Memory B cell (primary cell): Measurements from ENCODE around the gene SEPTIN5.

Experiments
- ATAC-seq: fragments of 150-1000 bp; cut with Tn5 transposase; 2 replicates; pipeline ENCODE4 v1.10.0; 2021; ENCODE audit warnings: low read depth, mild to moderate bottlenecking, moderate library complexity
- DNase-seq, 2 donors: peaks; one replicate each; pipeline ENCODE4 v3.0.0; 2022; ENCODE audit warnings: low spot score in 2 of 2
- H3K27ac Mint-ChIP-seq: one replicate; pipeline ENCODE4 v1.8.0; 2022; ENCODE audit warnings: mild to moderate bottlenecking, moderate library complexity, mixed read lengths
- H3K27me3 Mint-ChIP-seq: one replicate; pipeline ENCODE4 v1.8.0; 2022; ENCODE audit warnings: mixed read lengths
- H3K36me3 Mint-ChIP-seq: one replicate; pipeline ENCODE4 v1.8.0; 2022; ENCODE audit warnings: mild to moderate bottlenecking, mixed read lengths
- H3K4me1 Mint-ChIP-seq: one replicate; pipeline ENCODE4 v1.8.0; 2022; ENCODE audit warnings: mixed read lengths
- H3K4me3 Mint-ChIP-seq: one replicate; pipeline ENCODE4 v1.8.0; 2022; ENCODE audit warnings: mild to moderate bottlenecking, moderate library complexity, mixed read lengths
- H3K9me3 Mint-ChIP-seq: one replicate; pipeline ENCODE4 v1.8.0; 2022; ENCODE audit warnings: mixed read lengths

The SEPTIN5 gene

DNA sequence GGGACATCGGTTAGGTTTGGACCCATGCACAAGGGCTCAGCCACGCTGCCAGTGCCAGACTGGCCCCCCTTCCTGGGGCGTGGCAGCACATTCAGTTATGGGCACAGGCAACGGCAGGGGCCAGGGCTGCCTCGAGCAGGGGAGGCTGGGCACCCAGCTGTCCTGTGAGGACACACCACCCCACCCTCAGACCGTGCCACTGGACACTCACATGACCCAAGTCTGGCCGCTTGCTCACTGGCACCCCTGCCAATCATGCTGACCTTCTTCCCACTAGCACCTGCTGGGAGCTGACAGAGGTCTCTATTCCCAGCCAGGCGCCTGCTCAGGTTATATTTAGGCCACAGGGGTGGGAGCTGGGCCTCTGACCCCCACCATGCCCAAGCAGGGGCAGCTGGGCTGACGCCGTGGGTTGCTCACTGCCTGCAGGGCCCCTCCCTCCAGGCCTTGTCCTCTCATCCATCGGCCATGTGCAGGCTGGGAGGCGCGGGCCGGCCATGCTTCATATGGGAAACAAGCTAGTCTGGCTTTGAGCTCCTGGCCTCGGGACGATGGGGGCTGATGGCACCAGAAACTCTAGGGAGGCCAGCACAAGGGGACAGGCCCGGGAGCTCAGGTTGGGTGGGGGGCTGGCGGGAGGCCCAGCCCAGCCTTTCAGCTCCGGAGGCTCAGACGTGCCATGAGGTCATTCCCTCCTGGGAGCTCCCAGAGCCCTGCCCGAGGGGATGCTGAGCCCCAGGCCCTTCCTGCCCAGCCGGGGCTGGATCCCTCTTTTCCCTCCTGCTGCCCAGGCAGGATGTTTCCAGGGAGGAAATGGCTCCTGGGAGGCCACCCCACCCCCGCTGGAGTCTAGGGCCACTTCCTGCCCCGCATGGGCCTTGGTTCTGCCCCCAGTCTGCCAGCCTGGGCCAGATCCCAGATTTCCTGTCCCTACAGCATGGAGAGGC lies 31.1 kb downstream of the SEPTIN5 start:
- ATAC-seq = no peak
- Mint-ChIP-seq H3K27me3 (peaks cover 5% of the 10 kb centered on the region), H3K4me1 (no peaks in the 10 kb centered on the region), H3K9me3 (no peaks in the 10 kb centered on the region), H3K27ac (no peak overlapping the region), H3K4me3 (no peak overlapping the region), H3K36me3 (no peaks in the 10 kb centered on the region)
- DNase-seq = no peak

DNA sequence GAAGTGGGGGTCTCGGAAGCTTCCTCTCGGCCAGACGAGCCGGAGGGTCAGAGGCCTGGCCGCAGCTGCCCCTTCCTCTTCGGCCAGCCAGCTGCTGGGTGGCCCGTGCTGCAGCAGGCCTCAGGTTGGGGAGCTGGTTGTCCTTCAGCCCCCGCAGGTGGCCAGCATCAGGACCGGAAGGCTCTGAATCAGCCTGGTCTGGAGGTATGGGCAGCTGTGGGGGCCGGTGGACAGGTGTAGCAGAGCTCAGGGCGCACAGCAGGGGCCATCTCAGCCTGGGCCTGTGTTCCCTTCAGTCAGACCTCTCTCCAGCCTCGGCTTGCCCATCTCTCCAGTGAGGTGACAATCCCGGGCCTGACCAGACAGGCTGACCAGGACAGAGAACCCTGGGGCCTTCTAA lies 32.4 kb downstream of the SEPTIN5 start:
- H3K9me3 Mint-ChIP-seq = no peaks in the 10 kb centered on the region
- peaks cover 8% of the 10 kb centered on the region for H3K27me3 Mint-ChIP-seq
- no peak for DNase-seq
- H3K4me3 Mint-ChIP-seq = no peak overlapping the region
- H3K27ac Mint-ChIP-seq = no peak overlapping the region
- no peaks in the 10 kb centered on the region for H3K4me1 Mint-ChIP-seq
- no peak for ATAC-seq
- H3K36me3 Mint-ChIP-seq = no peaks in the 10 kb centered on the region

DNA sequence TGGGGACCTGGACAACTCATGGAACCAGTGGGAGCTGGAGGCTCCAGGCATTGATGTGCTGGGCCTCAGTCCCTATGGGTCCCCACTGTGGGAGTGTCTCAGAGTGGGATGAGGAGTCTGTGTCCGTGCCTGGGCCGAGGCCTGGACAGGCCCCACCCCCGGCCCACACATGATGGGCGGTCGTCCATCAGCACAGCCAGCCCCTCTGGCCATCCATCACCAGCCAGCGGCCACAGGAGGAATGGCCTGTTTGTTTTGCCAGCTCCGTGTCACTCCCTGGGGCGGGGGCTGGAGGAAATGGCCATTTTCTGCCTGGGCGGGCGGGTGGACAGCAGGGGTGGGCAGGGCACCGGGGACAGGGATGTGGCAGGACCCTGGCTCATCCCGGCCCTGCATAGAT lies 33.2 kb downstream of the SEPTIN5 start:
- ATAC-seq = no peak

DNA sequence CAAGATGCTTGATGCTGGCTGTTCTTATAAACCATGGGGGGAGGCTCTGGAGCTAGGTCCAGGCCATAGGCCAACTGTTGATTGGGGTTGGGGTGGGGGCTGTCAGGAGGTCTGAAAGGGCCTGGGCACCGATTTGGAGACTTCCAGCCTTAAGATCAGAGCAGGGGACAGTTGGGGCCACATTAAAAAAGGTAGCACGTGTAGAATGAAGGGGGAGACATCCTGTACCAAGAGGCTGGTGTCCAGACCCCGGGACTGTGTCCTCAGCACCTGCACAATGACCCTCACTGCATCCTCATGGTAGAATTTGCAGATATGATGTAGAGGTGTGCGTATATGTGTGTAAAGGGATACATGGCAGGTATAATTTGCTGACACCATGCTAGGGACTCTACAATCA lies 33.8 kb downstream of the SEPTIN5 start:
- DNase-seq (no peak), ATAC-seq (no peak)
- Mint-ChIP-seq H3K27ac (no peak overlapping the region), H3K36me3 (no peaks in the 10 kb centered on the region), H3K4me3 (no peak overlapping the region), H3K4me1 (no peaks in the 10 kb centered on the region), H3K9me3 (no peaks in the 10 kb centered on the region), H3K27me3 (peaks cover 14% of the 10 kb centered on the region)

More for the DNA sequence above, 33.2 kb downstream of the SEPTIN5 start:
- no peak overlapping the region for H3K4me3 Mint-ChIP-seq
- no peaks in the 10 kb centered on the region for H3K36me3 Mint-ChIP-seq
- no peak for DNase-seq
- H3K27me3 Mint-ChIP-seq = peaks cover 8% of the 10 kb centered on the region
- no peaks in the 10 kb centered on the region for H3K9me3 Mint-ChIP-seq
- no peak overlapping the region for H3K27ac Mint-ChIP-seq
- no peaks in the 10 kb centered on the region for H3K4me1 Mint-ChIP-seq

DNA sequence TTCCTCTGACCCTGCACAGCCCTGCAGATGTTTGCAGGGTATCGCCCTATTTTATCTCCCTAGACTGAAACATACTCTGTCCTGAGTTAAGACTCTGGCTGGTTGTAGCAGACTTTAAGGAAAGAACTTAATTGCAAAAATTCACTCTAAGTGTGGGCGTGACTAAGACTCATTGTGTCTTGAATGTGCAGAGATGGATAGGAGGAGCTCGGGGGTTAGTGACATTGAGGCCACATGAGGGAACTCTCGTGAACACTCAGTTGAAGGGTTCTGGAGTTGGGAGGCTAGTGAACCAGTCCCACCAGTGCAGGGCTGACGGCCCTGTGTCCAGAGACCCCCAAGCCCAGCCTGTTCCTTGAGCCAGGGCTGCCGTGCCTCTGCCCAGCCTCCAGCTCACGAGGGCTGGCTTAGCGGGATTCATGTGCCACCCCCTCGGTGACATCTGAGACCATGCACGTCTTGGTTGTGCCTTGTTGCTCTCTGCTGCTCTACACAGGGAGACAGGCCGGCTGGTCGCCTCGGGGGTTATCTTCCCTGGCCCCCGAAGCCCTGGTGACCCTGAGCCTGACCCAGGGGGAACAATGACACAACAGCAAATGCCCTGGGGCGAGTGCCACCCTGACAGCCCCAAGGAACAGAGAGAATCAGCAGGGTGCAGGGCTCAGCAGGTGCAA lies 34.8 kb downstream of the SEPTIN5 start:
- Mint-ChIP-seq H3K4me1 (no peaks in the 10 kb centered on the region), H3K4me3 (no peak overlapping the region), H3K36me3 (no peaks in the 10 kb centered on the region), H3K27me3 (peaks cover 21% of the 10 kb centered on the region), H3K27ac (no peak overlapping the region), H3K9me3 (no peaks in the 10 kb centered on the region)
- ATAC-seq (no peak), DNase-seq (no peak)

DNA sequence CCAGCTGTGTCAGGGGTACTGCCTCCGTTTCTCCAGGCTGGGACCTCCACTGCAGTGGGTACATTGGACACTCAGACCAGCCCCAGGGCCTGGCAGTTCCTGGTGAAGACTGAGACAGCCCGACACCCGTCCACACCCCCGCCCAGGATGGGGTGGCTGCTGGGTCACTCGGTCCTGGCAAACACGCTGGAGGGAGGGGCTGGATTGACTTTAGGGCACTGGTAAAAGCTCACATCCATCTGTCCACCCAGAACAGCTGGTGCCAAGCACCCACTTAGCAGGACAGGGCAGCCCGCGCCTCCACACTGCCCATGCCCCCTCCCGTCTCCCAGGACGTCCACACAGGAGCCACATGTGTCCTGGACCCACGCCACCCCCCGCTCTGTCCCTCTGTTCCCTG lies 35.6 kb downstream of the SEPTIN5 start:
- no peak overlapping the region for H3K4me3 Mint-ChIP-seq
- no peak overlapping the region for H3K27ac Mint-ChIP-seq
- no peaks in the 10 kb centered on the region for H3K4me1 Mint-ChIP-seq
- H3K36me3 Mint-ChIP-seq = no peaks in the 10 kb centered on the region
- no peak for ATAC-seq
- peaks cover 23% of the 10 kb centered on the region for H3K27me3 Mint-ChIP-seq
- DNase-seq = no peak
- H3K9me3 Mint-ChIP-seq = no peaks in the 10 kb centered on the region

DNA sequence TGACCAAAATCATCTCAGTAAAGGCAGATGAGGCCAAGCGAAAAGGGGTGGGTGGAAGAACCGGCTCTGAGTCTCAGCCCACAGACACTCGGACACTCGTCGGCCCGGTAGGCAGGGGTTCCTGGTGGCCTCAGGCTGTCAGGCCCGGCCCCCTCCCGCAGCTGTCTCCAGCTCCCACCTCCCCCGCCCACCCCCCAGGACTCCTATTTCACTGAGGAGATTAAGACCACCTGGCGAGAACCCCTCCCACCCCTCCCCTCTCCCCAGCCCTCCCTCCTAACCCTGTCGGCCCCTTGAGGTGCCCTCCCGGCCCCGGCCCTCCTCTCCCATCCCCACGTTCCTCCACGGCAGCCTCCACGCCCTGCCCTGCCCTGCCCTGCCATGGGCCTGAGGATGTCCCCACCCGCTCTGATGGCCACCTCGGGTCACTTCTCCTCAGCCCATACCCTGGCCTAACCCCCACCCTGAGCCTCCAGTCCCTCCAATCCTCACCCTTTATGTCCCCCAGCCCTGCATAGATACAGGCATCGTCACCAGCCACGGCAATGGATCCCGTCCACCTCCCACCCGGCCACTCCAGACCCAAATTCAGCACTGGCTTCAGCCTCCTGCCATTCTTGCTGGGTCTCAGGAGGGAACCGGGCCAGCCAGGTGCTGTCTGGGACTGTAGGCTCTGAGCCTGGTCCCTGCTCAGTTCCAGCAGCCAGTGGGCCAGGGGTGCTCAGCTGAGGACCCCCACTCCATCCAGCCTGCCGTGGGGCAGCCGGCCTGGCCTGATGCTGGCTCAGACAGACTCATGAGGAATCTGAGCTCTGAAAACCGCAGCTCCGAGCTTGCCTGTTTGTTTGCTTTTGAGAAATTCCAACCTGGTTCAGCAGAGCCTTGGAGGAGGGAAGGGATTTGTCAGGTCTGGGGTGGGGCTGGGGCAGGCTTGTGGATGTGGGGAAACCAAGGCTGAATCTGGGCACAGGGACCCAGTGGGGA lies 36.5 kb downstream of the SEPTIN5 start:
- Mint-ChIP-seq H3K27ac (no peak overlapping the region), H3K9me3 (no peaks in the 10 kb centered on the region), H3K27me3 (peaks cover 25% of the 10 kb centered on the region), H3K4me1 (peaks cover 2% of the 10 kb centered on the region), H3K4me3 (no peak overlapping the region), H3K36me3 (no peaks in the 10 kb centered on the region)
- ATAC-seq (no peak), DNase-seq (no peak)

DNA sequence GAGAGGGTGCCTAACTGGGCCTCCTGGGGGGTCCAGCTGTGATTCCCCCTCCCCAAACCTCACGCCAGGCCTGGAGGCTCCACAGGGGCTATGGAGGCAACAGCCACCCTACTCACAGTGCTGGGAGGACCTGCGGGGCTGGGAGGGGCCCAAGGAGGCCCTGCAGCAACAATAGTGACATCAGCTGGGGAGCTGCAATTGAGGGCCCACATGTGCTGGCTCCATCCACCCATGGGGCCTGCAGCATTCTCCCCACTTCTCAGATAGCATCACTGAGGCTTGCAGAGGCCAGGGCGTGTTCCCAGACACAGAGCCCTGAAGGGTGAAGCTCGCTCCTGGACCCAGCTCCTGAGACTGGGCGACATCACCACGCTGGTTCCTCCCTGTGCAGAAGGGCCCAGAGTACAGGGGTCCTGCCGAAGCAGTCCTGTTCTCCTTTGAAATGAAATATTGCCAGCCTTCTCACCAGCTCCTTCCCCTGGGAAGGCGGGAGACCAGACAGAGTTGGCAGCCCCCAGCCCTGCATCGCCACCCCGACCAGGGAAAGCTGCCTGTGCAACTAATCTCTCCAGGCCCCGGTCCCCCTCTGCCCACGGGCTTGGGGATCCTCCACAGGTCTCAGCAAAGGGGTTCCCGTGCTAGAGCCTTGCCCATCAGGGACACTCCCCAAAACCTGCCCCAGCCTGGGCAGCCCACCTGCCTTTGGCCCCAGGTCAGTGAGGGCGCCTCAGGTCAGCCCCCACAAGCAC lies 37.4 kb downstream of the SEPTIN5 start:
- H3K4me1 Mint-ChIP-seq = peaks cover 10% of the 10 kb centered on the region
- ATAC-seq (no peak), DNase-seq (no peak)
- H3K36me3 Mint-ChIP-seq = no peaks in the 10 kb centered on the region
- H3K4me3 Mint-ChIP-seq = no peak overlapping the region
- H3K27ac Mint-ChIP-seq = no peak overlapping the region
- no peaks in the 10 kb centered on the region for H3K9me3 Mint-ChIP-seq
- H3K27me3 Mint-ChIP-seq = peaks cover 30% of the 10 kb centered on the region

DNA sequence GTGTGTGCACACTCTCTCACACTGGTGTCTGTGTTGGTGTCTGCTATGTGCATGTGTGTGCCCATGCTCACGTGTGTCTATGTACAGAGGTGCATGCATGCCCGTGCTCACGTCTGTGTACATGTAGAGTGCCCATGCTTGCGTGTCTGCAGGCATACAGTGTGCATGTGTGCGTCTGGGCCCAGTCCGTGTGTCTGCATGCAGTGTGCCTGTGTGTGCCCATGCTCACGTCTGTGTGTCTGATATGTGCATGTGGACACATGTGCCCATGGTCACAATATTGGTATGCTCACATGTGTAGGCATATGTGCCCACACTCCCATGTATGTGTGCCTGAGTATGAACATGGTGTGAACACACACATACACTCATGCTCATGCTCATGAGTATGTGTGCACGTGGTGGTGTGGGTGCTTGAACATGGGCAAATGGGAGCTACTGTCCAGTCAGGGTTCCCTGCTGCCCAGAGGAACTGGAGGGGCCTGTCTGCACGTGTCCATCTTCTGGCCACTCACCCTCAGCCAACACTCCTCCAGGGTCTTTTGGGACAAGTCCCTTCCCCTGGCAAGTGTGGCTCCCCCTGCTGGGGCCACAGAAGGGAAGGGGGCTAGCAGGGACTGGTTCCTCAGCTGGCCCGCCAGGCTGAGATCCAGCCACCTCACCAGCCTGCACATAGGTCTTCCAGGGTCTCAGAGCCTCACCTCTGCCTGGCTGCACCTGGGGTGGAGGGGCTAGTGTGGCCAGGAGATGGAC lies 39.0 kb downstream of the SEPTIN5 start:
- ATAC-seq = no peak
- no peak for DNase-seq
- Mint-ChIP-seq H3K4me3 (no peak overlapping the region), H3K27ac (no peak overlapping the region), H3K4me1 (peaks cover 18% of the 10 kb centered on the region), H3K9me3 (no peaks in the 10 kb centered on the region), H3K36me3 (no peaks in the 10 kb centered on the region), H3K27me3 (peaks cover 38% of the 10 kb centered on the region)

DNA sequence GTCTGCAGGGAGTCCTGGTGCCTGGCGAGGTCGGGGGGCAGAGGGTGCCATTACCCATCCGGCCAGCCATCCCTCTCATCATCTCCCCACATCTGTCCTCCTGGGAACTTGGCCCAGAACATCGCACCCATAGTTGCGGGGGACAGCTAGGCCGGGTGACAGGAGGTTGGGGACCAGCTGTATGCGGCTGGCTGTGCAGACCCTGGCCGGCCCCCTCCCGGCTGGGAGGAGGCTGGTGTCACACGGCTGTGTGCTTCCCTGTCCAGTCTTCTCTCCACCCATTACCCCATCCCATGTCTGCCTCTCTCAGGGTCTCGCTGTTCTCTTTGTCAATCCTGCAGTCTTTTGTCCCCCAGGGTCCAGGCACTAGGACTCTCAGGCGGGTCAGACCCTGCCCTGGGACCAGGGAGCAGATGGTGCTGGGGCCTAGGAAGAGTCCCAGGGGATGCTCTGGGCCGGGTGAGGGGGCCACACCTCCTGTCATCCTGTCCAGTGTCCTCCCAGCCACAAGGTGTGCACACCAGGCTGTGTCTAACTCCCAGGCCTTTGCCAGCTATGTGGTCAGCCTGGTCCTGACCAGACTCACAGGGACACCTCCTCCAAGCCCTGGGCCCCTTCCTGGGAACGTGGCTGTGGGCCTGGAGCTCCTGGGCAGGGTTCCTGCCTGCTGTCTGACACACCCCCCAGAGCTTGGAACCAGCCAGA lies 39.8 kb downstream of the SEPTIN5 start:
- peaks cover 37% of the 10 kb centered on the region for H3K27me3 Mint-ChIP-seq
- DNase-seq (no peak), ATAC-seq (no peak)
- peaks cover 18% of the 10 kb centered on the region for H3K4me1 Mint-ChIP-seq
- no peak overlapping the region for H3K27ac Mint-ChIP-seq
- H3K4me3 Mint-ChIP-seq = peak overlapping the region; percentile 47
- no peaks in the 10 kb centered on the region for H3K9me3 Mint-ChIP-seq
- H3K36me3 Mint-ChIP-seq = no peaks in the 10 kb centered on the region

DNA sequence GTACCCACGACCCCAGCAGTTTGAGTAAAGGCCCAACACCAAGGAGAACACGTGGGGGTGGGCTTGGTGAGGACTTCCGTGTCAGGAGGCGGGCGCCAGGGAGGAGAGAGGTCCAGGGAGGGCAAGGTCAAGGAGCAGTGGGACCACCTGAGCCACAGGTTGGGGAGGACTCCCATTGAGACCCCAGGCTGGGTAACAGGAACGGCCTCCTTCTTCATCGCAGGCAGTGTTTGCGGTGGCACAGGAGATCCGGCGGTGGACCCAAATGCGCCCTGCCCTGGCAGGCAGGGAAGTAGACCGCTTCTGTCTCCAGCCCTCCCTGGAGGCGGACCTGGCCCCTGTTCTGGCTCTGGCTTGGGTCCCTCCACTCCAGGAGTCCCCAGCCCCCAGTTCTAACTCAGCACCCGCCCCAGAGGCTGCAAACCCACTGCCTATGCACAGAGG lies 40.4 kb downstream of the SEPTIN5 start:
- ATAC-seq (no peak), DNase-seq (no peak)
- peaks cover 22% of the 10 kb centered on the region for H3K4me1 Mint-ChIP-seq
- no peak overlapping the region for H3K27ac Mint-ChIP-seq
- H3K36me3 Mint-ChIP-seq = no peaks in the 10 kb centered on the region
- peak overlapping the region; percentile 47 for H3K4me3 Mint-ChIP-seq
- peaks cover 39% of the 10 kb centered on the region for H3K27me3 Mint-ChIP-seq
- no peaks in the 10 kb centered on the region for H3K9me3 Mint-ChIP-seq

DNA sequence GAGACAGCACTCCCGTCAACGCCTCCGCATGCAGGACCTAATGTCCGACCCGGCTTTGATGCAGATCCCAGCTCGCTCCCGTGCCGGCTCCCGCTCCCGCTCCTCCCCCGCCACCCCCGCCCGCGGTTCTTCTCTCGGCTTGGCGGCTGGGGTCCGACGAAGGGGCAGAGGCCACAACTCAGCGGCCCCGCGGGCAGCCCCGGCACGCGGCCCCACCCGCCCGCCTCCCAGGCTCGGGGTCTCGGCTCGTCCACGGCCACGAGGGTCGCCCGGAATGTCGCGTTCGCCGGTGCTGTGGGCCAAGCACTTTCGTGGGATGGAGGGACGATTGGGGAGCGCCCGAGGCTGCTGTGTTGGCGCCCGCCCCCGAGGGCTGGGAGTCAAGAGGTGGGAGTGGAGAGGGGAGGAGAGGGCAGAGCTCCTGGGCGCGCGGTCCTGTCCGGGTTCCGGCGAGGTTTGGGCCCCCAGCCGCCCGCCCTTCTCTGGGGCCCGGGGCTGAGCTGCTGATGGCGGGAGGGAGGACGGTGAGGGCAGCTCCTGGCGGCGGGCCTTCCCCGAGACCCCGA lies 40.9 kb downstream of the SEPTIN5 start:
- ATAC-seq = no peak
- Mint-ChIP-seq H3K36me3 (peaks cover 4% of the 10 kb centered on the region), H3K27me3 (peaks cover 44% of the 10 kb centered on the region), H3K4me3 (no peak overlapping the region), H3K27ac (no peak overlapping the region), H3K9me3 (no peaks in the 10 kb centered on the region), H3K4me1 (peaks cover 27% of the 10 kb centered on the region)
- no peak for DNase-seq
